HepG2 (cell line): ENCODE measurements around the gene CPNE5. TPM values are rescaled to one million over a fixed set of nuclear protein-coding genes. Genes with fewer than 3 reads are reported as not detected.

Experiments
- ATAC-seq: fragments of 200-7000 bp; cut with Tn5 transposase; 3 replicates; pipeline ENCODE4 v1.9.1; 2020; ENCODE audit warnings: mild to moderate bottlenecking, moderate library complexity
- BruUV-seq: library from RNA; stranded (reverse); fragments of 400-500 nt; replicated peaks from 2 replicates; lab custom pipeline; 2021; lab: Mats Ljungman, UMichigan
- CTCF ChIA-PET: fragments of 300-600 bp; formaldehyde crosslinking; extraction: SDS; loops from one replicate; lab custom pipeline; 2021; ENCODE audit warnings: low total read pairs, inconsistent platforms, low intra/inter-chr PET ratio; lab: Yijun Ruan, JAX
- POLR2A ChIA-PET: fragments of 350-600 bp; sonication (Branson Sonifier 250); formaldehyde crosslinking; loops from one replicate; lab custom pipeline; 2020; ENCODE audit warnings: antibody characterized with exemption, inconsistent platforms; lab: Yijun Ruan, JAX
- DNase-seq: peaks from one replicate; pipeline ENCODE4 v3.0.0-alpha.2; 2015; ENCODE audit warnings: low spot score
- FAIRE-seq: peaks from 3 replicates; lab custom pipeline; 2011; peaks lifted over from hg19 to GRCh38; lab: Jason Lieb, UNC
- H2AFZ ChIP-seq: one replicate; pipeline ENCODE4 v1.6.1; 2011; ENCODE audit warnings: low read length, inconsistent platforms
- H3K27ac ChIP-seq: fragments of 300-600 bp; 3 replicates; pipeline ENCODE4 v1.8.0; 2011; ENCODE audit warnings: mixed run types, mild to moderate bottlenecking, mixed read lengths, low read length, inconsistent platforms; ENCODE audit not compliant: insufficient read depth; ENCODE audit errors: extremely low read length
- H3K27me3 ChIP-seq, 2 experiments: fragments of 200-600 bp in 1 of 2; 2 replicates in 1 of 2; 3 replicates in 1 of 2; pipeline versions ENCODE4 v1.6.0 to v1.8.0; 2011; ENCODE audit warnings: low read length in 2 of 2, mild to moderate bottlenecking in 2 of 2, moderate library complexity in 2 of 2, inconsistent platforms in 1 of 2; ENCODE audit not compliant: insufficient read depth in 2 of 2, control insufficient read depth in 1 of 2
- H3K36me3 ChIP-seq, 2 experiments: fragments of 200-600 bp in 1 of 2; replicated peaks in 1 of 2; 2 replicates in 1 of 2; 3 replicates in 1 of 2; pipeline versions ENCODE4 v1.5.1 to v1.8.0; 2011; ENCODE audit warnings: low read length in 2 of 2, inconsistent platforms in 1 of 2; ENCODE audit not compliant: insufficient read depth in 2 of 2, control insufficient read depth in 1 of 2
- H3K4me1 ChIP-seq: 2 replicates; pipeline ENCODE4 v1.5.1; 2012; ENCODE audit warnings: low read length, inconsistent platforms; ENCODE audit not compliant: insufficient read depth
- H3K4me2 ChIP-seq: 2 replicates; pipeline ENCODE4 v1.6.0; 2011; ENCODE audit warnings: low read depth, low read length, inconsistent platforms
- H3K4me3 ChIP-seq, 3 experiments: fragments of 200-600 bp in 1 of 3; sonication (generic), shearing (Covaris generic) in 1 of 3; replicated peaks in 1 of 3; 2 replicates each; pipeline ENCODE4 v1.5.1; 2011 to 2016; ENCODE audit warnings: low read length in 3 of 3, inconsistent platforms in 2 of 3, low read depth in 2 of 3, mild to moderate bottlenecking in 2 of 3, control low read depth in 1 of 3, mixed read lengths in 1 of 3; ENCODE audit not compliant: insufficient read depth in 1 of 3
- H3K79me2 ChIP-seq: one replicate; pipeline ENCODE4 v1.6.1; 2011; ENCODE audit warnings: low read length, inconsistent platforms; ENCODE audit not compliant: insufficient read depth
- H3K9ac ChIP-seq: 2 replicates; pipeline ENCODE4 v1.6.0; 2011; ENCODE audit warnings: mild to moderate bottlenecking, low read depth, low read length, inconsistent platforms; ENCODE audit not compliant: insufficient read depth
- H3K9me3 ChIP-seq: 2 replicates; pipeline ENCODE4 v1.5.1; 2012; ENCODE audit warnings: mild to moderate bottlenecking, low read length
- H4K20me1 ChIP-seq: 2 replicates; pipeline ENCODE4 v1.6.0; 2011; ENCODE audit warnings: inconsistent platforms, mild to moderate bottlenecking, low read length, moderate library complexity; ENCODE audit not compliant: insufficient read depth
- FOXK1 ChIP-seq: sonication (generic); formaldehyde crosslinking; IDR thresholded peaks from 2 replicates; pipeline ENCODE4 v1.4.0; 2020; ENCODE audit warnings: low read depth, missing genetic modification reagents, borderline replicate concordance
- GABPA ChIP-seq, 2 experiments: IDR thresholded peaks; 2 replicates each; pipeline ENCODE4 v1.6.1; 2011 to 2016; ENCODE audit warnings: low read depth in 2 of 2, low read length in 1 of 2, missing biosample characterization in 1 of 2, missing genetic modification characterization in 1 of 2
- GRHL1 ChIP-seq: sonication (generic); formaldehyde crosslinking; conservative IDR thresholded peaks from 2 replicates; pipeline ENCODE4 v1.8.0; 2022; ENCODE audit warnings: missing genetic modification reagents
- RARA ChIP-seq: IDR thresholded peaks from 2 replicates; pipeline ENCODE4 v1.6.1; 2016; ENCODE audit warnings: missing genetic modification reagents, missing compliant biosample characterization
- TARDBP ChIP-seq: sonication (generic); formaldehyde crosslinking; IDR thresholded peaks from 2 replicates; pipeline ENCODE4 v1.8.0; 2022; ENCODE audit warnings: mild to moderate bottlenecking, missing genetic modification reagents
- ZKSCAN1 ChIP-seq: fragments of 150-350 bp; IDR thresholded peaks from 2 replicates; pipeline ENCODE4 v1.6.1; 2014; ENCODE audit warnings: low read length
- ZKSCAN8 ChIP-seq: IDR thresholded peaks from 2 replicates; pipeline ENCODE4 v1.6.1; 2016; ENCODE audit warnings: borderline replicate concordance, missing genetic modification reagents, missing compliant biosample characterization
- ZMYM3 ChIP-seq: sonication (generic); formaldehyde crosslinking; IDR thresholded peaks from 2 replicates; pipeline ENCODE4 v1.5.1; 2020; ENCODE audit warnings: mild to moderate bottlenecking, missing genetic modification reagents
- ZNF556 ChIP-seq: sonication (generic); formaldehyde crosslinking; IDR thresholded peaks from 2 replicates; pipeline ENCODE4 v1.4.0; 2020; ENCODE audit warnings: mild to moderate bottlenecking, missing genetic modification reagents, borderline replicate concordance
- ZNF567 ChIP-seq: sonication (generic); formaldehyde crosslinking; IDR thresholded peaks from 2 replicates; pipeline ENCODE4 v1.8.1; 2023; ENCODE audit warnings: mild to moderate bottlenecking, missing genetic modification reagents, borderline replicate concordance
- ZZZ3 ChIP-seq: sonication (generic); formaldehyde crosslinking; IDR thresholded peaks from 2 replicates; pipeline ENCODE4 v1.4.0; 2020; ENCODE audit warnings: missing genetic modification reagents, mild to moderate bottlenecking, borderline replicate concordance
- WGBS: methylation state at CpG from one replicate; pipeline ENCODE4 v1.1.6; 2017; ENCODE audit warnings: low lambda C conversion rate; 5-methylcytosine and 5-hydroxymethylcytosine counted together
- in situ Hi-C: cut with HindIII; loops from 2 replicates; pipeline ENCODE4 v1.10.0; 2017; ENCODE audit warnings: low pct_unique_long_range_greater_than_20kb; ENCODE audit not compliant: extremely low pct_ligation_motif_present
- intact Hi-C: fragments of 100-400 bp; cut with micrococcal nuclease; formaldehyde crosslinking; loops from one replicate; pipeline ENCODE4 v1.10.0; 2022; ENCODE audit not compliant: unreplicated experiment
- polyA plus RNA-seq, 8 experiments: library from polyadenylated mRNA; depleted of rRNA in 3 of 8; stranded (reverse) in 7 of 8; unstranded in 1 of 8; fragments of >200 nt; fragmentation: Illumina TruSeq in 4 of 8; extraction: Trizol in 4 of 8; gene quantifications; 2 replicates each; pipeline versions ENCODE4 v1.2.1 to v1.2.3, GENCODE V29; 2011 to 2016; ENCODE audit warnings: low read depth in 4 of 8, missing spikeins in 1 of 8, mixed read lengths in 1 of 8; ENCODE audit not compliant: insufficient read depth in 1 of 8
- total RNA-seq, 5 experiments: library from RNA; depleted of rRNA; stranded (reverse); fragments of >200 nt; fragmentation: Illumina TruSeq; extraction: Trizol; gene quantifications; 2 replicates each; pipeline ENCODE4 v1.2.3, GENCODE V29; 2016; ENCODE audit warnings: low read depth in 1 of 5

CPNE5 gene
- total and polyA plus RNA-seq, 2 of the 13 experiments (the other 11 are each of a cell fraction or from before 2014, with no cell fraction given): 0.16 TPM; not detected in 1

DNA sequence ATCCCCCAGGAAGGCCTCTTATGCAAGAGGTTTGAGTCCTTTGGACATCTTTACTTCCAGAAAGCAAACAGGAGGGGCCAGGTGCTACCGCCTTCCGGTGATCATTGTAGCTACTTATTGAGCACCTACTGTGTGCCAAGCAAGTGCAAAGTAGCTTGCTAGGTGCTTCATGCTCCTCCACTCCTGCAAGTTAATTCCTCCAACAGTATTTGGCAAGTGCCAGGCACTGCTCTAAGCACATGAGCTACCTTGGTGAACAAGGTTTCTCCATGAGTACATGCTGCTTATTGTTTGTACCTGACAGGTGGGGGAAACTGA lies 2.3 kb downstream of the CPNE5 start:
- FAIRE-seq (no peak), DNase-seq (no peak), ATAC-seq (no peak)
- no peaks in the 10 kb centered on the region for H3K79me2 ChIP-seq
- intact Hi-C loops: no loop called here
- H2AFZ ChIP-seq: no peak overlapping the region
- no peak overlapping the region for H3K4me3 ChIP-seq
- POLR2A ChIA-PET: interaction anchor here (1.7 kb wide), 1 partner anchor 16 kb away, joined by 5 read pairs; no protein-coding TSS in a partner anchor
- no peak overlapping the region for H3K27ac ChIP-seq
- no TSS peak for BruUV-seq
- no peaks in the 10 kb centered on the region for H3K36me3 ChIP-seq
- in situ Hi-C loops: no loop called here
- TF ChIP-seq GRHL1 (CRISPR knock-in tag) (no peak), TARDBP (no peak), FOXK1 (CRISPR knock-in tag) (no peak), ZKSCAN8 (CRISPR knock-in tag) (peak; percentile 97), ZNF567 (no peak), ZMYM3 (0 out of 2 replicates have a peak, but pooled peaks have one; percentile 38), RARA (CRISPR knock-in tag) (0 out of 2 replicates have a peak, but pooled peaks have one; percentile 17), ZKSCAN1 (0 out of 2 replicates have a peak, but pooled peaks have one; percentile 64), GABPA (IDR thresholded peaks at IDR 0.05; ENCODE audit: low read depth, low read length) (no peak), GABPA (CRISPR knock-in tag; IDR thresholded peaks at IDR 0.05; ENCODE audit: low read depth) (0 out of 2 replicates have a peak, but pooled peaks have one; percentile 19), ZZZ3 (CRISPR knock-in tag) (no peak), ZNF556 (CRISPR knock-in tag) (no peak)
- CTCF ChIA-PET: interaction anchor here (1.3 to 2.3 kb wide), 2 partner anchors 14 to 16 kb away, joined by 4 to 6 read pairs; no protein-coding TSS in a partner anchor
- H3K27me3 ChIP-seq: peaks cover 17 to 34% of the 10 kb centered on the region in 2 experiments
- H3K9me3 ChIP-seq: peaks cover 3% of the 10 kb centered on the region; the same call in 1 of the 2 replicates
- H3K4me2 ChIP-seq: no peak overlapping the region
- no peaks in the 10 kb centered on the region for H4K20me1 ChIP-seq
- peaks cover 75% of the 10 kb centered on the region for H3K4me1 ChIP-seq
- 0% methylated on average over 2 of the region's 2 CpGs for WGBS
- no peak overlapping the region for H3K9ac ChIP-seq
